ENCODE data around the gene GEMIN7. TPM values are rescaled to one million over a fixed set of nuclear protein-coding genes. Genes with fewer than 3 reads are reported as not detected.

GEMIN7 gene
- total RNA-seq, 1 experiment from 2014 or later = 46.0 TPM

DNA sequence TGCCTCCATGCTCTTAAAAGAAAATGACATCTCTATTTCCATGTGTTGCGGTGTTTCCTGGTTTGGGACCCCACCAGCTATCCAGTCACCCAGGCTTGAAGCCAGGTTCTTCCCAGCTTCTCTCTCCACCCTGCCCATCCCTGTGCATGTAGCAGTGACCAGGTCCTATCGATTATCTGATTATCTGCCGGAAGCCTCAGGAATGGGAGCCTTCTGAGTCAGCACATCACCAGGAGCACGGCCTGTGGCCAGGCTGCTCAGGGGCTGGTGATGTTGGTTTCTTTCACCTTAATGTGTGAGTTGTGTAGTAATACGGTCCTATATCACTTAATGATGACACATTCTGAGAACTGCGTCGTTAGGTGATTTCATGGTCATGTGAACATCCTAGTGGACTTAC, 47.6 kb downstream of the GEMIN7 start:
- Histone ChIP-seq H3K23me2 (ENCODE audit: insufficient read length, low read depth, low read length, poor library complexity, severe bottlenecking) (peaks cover 4% of the 10 kb centered on the region), H3K4me2 (ENCODE audit: insufficient read depth, insufficient read length, low read length) (no peak overlapping the region), H2BK5ac (ENCODE audit: insufficient read length, low read length) (no peak overlapping the region), H3K4ac (ENCODE audit: low read depth, low read length) (no peak overlapping the region), H2BK15ac (ENCODE audit: low read depth, low read length) (no peak overlapping the region), H3T11ph (ENCODE audit: low read length) (no peak overlapping the region), H2AFZ (ENCODE audit: low read length) (no peak overlapping the region), H3K27me3 (ENCODE audit: insufficient read depth, low read length) (no peaks in the 10 kb centered on the region), H4K91ac (ENCODE audit: insufficient read length, low read depth, low read length) (no peak overlapping the region), H3K14ac (ENCODE audit: insufficient read depth, low read length) (no peak overlapping the region), H3K79me1 (ENCODE audit: insufficient read depth, low read depth, low read length, poor library complexity, severe bottlenecking) (peaks cover 6% of the 10 kb centered on the region), H3K4me1 (ENCODE audit: insufficient read depth, low read length) (no peaks in the 10 kb centered on the region; the same call in 1 of the 2 replicates), H3K23ac (ENCODE audit: insufficient read length, low read depth, low read length) (no peak overlapping the region), H4K8ac (replicated peaks; ENCODE audit: insufficient read length, low read depth, low read length) (no peak overlapping the region), H3K9me3 (ENCODE audit: control insufficient read depth, low read depth, low read length) (no peaks in the 10 kb centered on the region), H3K79me2 (ENCODE audit: insufficient read depth, low read length) (no peaks in the 10 kb centered on the region; the same call in 1 of the 2 replicates), H2BK120ac (ENCODE audit: low read depth, low read length, poor library complexity, severe bottlenecking) (no peak overlapping the region), H2BK20ac (ENCODE audit: low read depth, low read length, poor library complexity, severe bottlenecking) (no peak overlapping the region), H3K27ac (ENCODE audit: insufficient read length, low read depth, low read length) (no peak overlapping the region), H3K56ac (ENCODE audit: insufficient read length, low read depth, low read length) (no peak overlapping the region), H2AK5ac (ENCODE audit: insufficient read length, low read length) (no peak overlapping the region), H3K9ac (ENCODE audit: extremely low read depth, insufficient read length, low read length) (no peak overlapping the region), H4K5ac (ENCODE audit: insufficient read length, low read depth, low read length) (no peak overlapping the region), H4K20me1 (ENCODE audit: control insufficient read depth, insufficient read depth, insufficient read length) (no peaks in the 10 kb centered on the region), H2BK12ac (ENCODE audit: insufficient read length, low read depth, low read length) (no peak overlapping the region), H3K18ac (ENCODE audit: insufficient read length, low read depth, low read length) (no peak overlapping the region)
- no peak overlapping the region for H3K27ac Mint-ChIP-seq
- DNase-seq = no peak
- no peaks in the 10 kb centered on the region for H3K9me3 Mint-ChIP-seq
- TF ChIP-seq, protein P1, sequence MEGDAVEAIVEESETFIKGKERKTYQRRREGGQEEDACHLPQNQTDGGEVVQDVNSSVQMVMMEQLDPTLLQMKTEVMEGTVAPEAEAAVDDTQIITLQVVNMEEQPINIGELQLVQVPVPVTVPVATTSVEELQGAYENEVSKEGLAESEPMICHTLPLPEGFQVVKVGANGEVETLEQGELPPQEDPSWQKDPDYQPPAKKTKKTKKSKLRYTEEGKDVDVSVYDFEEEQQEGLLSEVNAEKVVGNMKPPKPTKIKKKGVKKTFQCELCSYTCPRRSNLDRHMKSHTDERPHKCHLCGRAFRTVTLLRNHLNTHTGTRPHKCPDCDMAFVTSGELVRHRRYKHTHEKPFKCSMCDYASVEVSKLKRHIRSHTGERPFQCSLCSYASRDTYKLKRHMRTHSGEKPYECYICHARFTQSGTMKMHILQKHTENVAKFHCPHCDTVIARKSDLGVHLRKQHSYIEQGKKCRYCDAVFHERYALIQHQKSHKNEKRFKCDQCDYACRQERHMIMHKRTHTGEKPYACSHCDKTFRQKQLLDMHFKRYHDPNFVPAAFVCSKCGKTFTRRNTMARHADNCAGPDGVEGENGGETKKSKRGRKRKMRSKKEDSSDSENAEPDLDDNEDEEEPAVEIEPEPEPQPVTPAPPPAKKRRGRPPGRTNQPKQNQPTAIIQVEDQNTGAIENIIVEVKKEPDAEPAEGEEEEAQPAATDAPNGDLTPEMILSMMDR (conservative IDR thresholded peaks at IDR 0.05) = no peak
- no CpG with 5 or more reads among the region's 7 CpGs for WGBS (ENCODE audit: extremely low coverage, insufficient read length, low lambda C conversion rate)
- H3K4me1 Mint-ChIP-seq = peaks cover 19 to 29% of the 10 kb centered on the region in 2 experiments
- no peaks in the 10 kb centered on the region; a peak in 2 of 7 replicates for H3K36me3 Mint-ChIP-seq (ENCODE audit: insufficient read depth in 1 of 3, low read depth in 3 of 3)
- no peaks in the 10 kb centered on the region for H3K27me3 Mint-ChIP-seq (ENCODE audit: low read depth)
- no peak overlapping the region for H3K4me3 Mint-ChIP-seq

All from H9 (cell line).